HEK293 (cell line): ENCODE results near the gene MEAF6.
A peak's percentile ranks its signal among the peaks of the same experiment; 100 is the strongest.

Experiments
- EGR2 ChIP-seq: fragments of 450-650 bp; formaldehyde crosslinking; IDR thresholded peaks from 2 replicates; pipeline ENCODE4 v1.5.1; 2016; ENCODE audit warnings: low read depth, missing biosample characterization, missing genetic modification characterization
- GLIS1 ChIP-seq: fragments of 450-650 bp; formaldehyde crosslinking; IDR thresholded peaks from 2 replicates; pipeline ENCODE4 v1.5.1; 2016; ENCODE audit warnings: missing biosample characterization, missing genetic modification characterization
- IKZF3 ChIP-seq: fragments of 450-650 bp; IDR thresholded peaks from 2 replicates; pipeline ENCODE4 v1.5.0; 2018; ENCODE audit warnings: missing biosample characterization, mild to moderate bottlenecking, missing genetic modification characterization, moderate library complexity
- KLF1 ChIP-seq: fragments of 450-650 bp; formaldehyde crosslinking; IDR thresholded peaks from 2 replicates; pipeline ENCODE4 v1.5.1; 2016; ENCODE audit warnings: missing biosample characterization, missing genetic modification characterization
- KLF7 ChIP-seq: fragments of 450-650 bp; formaldehyde crosslinking; IDR thresholded peaks from 2 replicates; pipeline ENCODE4 v1.5.1; 2016; ENCODE audit warnings: missing biosample characterization, missing genetic modification characterization, borderline replicate concordance
- OSR2 ChIP-seq: fragments of 450-650 bp; formaldehyde crosslinking; IDR thresholded peaks from 2 replicates; pipeline ENCODE4 v1.5.1; 2016; ENCODE audit warnings: missing biosample characterization, missing genetic modification characterization
- PATZ1 ChIP-seq: fragments of 450-650 bp; formaldehyde crosslinking; IDR thresholded peaks from 2 replicates; pipeline ENCODE4 v1.5.1; 2016; ENCODE audit warnings: missing biosample characterization, missing genetic modification characterization
- RBAK ChIP-seq: fragments of 450-650 bp; formaldehyde crosslinking; IDR thresholded peaks from 2 replicates; pipeline ENCODE4 v1.5.1; 2016; ENCODE audit warnings: missing biosample characterization, missing genetic modification characterization
- REST ChIP-seq: fragments of 450-650 bp; formaldehyde crosslinking; IDR thresholded peaks from 2 replicates; pipeline ENCODE4 v1.5.1; 2016; ENCODE audit warnings: missing biosample characterization, missing genetic modification characterization
- SP2 ChIP-seq: fragments of 450-650 bp; formaldehyde crosslinking; IDR thresholded peaks from 2 replicates; pipeline ENCODE4 v1.5.1; 2016; ENCODE audit warnings: missing biosample characterization, missing genetic modification characterization
- TCF7L2 ChIP-seq: IDR thresholded peaks from 2 replicates; pipeline ENCODE4 v1.6.1; 2011; ENCODE audit warnings: low read depth, mild to moderate bottlenecking, inconsistent platforms, low read length, moderate library complexity, borderline replicate concordance
- ZBTB1 ChIP-seq: fragments of 450-650 bp; formaldehyde crosslinking; IDR thresholded peaks from 2 replicates; pipeline ENCODE4 v1.5.1; 2016; ENCODE audit warnings: missing biosample characterization, missing genetic modification characterization
- ZBTB17 ChIP-seq: fragments of 450-650 bp; formaldehyde crosslinking; IDR thresholded peaks from 2 replicates; pipeline ENCODE4 v1.5.1; 2016; ENCODE audit warnings: missing biosample characterization, missing genetic modification characterization
- ZBTB48 ChIP-seq: fragments of 450-650 bp; formaldehyde crosslinking; IDR thresholded peaks from 2 replicates; pipeline ENCODE4 v1.5.1; 2016; ENCODE audit warnings: missing biosample characterization, missing genetic modification characterization
- ZFHX2 ChIP-seq: fragments of 450-650 bp; formaldehyde crosslinking; conservative IDR thresholded peaks from 2 replicates; pipeline ENCODE4 v1.5.1; 2016; ENCODE audit warnings: missing biosample characterization, missing genetic modification characterization
- ZNF132 ChIP-seq: fragments of 450-650 bp; formaldehyde crosslinking; IDR thresholded peaks from 2 replicates; pipeline ENCODE4 v1.5.1; 2017; ENCODE audit warnings: missing biosample characterization, missing genetic modification characterization, borderline replicate concordance
- ZNF169 ChIP-seq: fragments of 450-650 bp; formaldehyde crosslinking; IDR thresholded peaks from 2 replicates; pipeline ENCODE4 v1.5.1; 2016; ENCODE audit warnings: missing biosample characterization, missing genetic modification characterization
- ZNF221 ChIP-seq: fragments of 450-650 bp; formaldehyde crosslinking; IDR thresholded peaks from 2 replicates; pipeline ENCODE4 v1.5.1; 2017; ENCODE audit warnings: missing biosample characterization, missing genetic modification characterization, borderline replicate concordance
- ZNF266 ChIP-seq: fragments of 450-650 bp; formaldehyde crosslinking; IDR thresholded peaks from 2 replicates; pipeline ENCODE4 v1.5.1; 2016; ENCODE audit warnings: missing biosample characterization, missing genetic modification characterization, low read depth
- ZNF394 ChIP-seq: fragments of 450-650 bp; formaldehyde crosslinking; IDR thresholded peaks from 2 replicates; pipeline ENCODE4 v1.5.1; 2016; ENCODE audit warnings: missing biosample characterization, missing genetic modification characterization, mild to moderate bottlenecking, moderate library complexity, borderline replicate concordance
- ZNF600 ChIP-seq: fragments of 450-650 bp; formaldehyde crosslinking; IDR thresholded peaks from 2 replicates; pipeline ENCODE4 v1.5.1; 2016; ENCODE audit warnings: missing biosample characterization, missing genetic modification characterization
- ZNF629 ChIP-seq: fragments of 450-650 bp; formaldehyde crosslinking; IDR thresholded peaks from 2 replicates; pipeline ENCODE4 v1.5.1; 2017; ENCODE audit warnings: missing biosample characterization, missing genetic modification characterization
- ZNF776 ChIP-seq: fragments of 450-650 bp; formaldehyde crosslinking; IDR thresholded peaks from 2 replicates; pipeline ENCODE4 v1.5.0; 2017; ENCODE audit warnings: missing biosample characterization, missing genetic modification characterization, borderline replicate concordance
- TF ChIP-seq, protein P1 (sequence below): fragments of 450-650 bp; formaldehyde crosslinking; IDR thresholded peaks from 2 replicates; pipeline ENCODE4 v1.5.1; 2016; ENCODE audit warnings: missing biosample characterization, missing genetic modification characterization
- TF ChIP-seq, protein P2 (sequence below): fragments of 450-650 bp; formaldehyde crosslinking; IDR thresholded peaks from 2 replicates; pipeline ENCODE4 v1.5.1; 2016; ENCODE audit warnings: missing biosample characterization, missing genetic modification characterization, low read depth
- TF ChIP-seq, protein P3 (sequence below): fragments of 450-650 bp; formaldehyde crosslinking; conservative IDR thresholded peaks from 2 replicates; pipeline ENCODE4 v1.5.1; 2016; ENCODE audit warnings: low read depth, missing biosample characterization, missing genetic modification characterization

Gene MEAF6

GRCh38 chr1:37471345-37472231, 43.0 kb downstream of the MEAF6 start (continued):
- TF ChIP-seq, protein P1, sequence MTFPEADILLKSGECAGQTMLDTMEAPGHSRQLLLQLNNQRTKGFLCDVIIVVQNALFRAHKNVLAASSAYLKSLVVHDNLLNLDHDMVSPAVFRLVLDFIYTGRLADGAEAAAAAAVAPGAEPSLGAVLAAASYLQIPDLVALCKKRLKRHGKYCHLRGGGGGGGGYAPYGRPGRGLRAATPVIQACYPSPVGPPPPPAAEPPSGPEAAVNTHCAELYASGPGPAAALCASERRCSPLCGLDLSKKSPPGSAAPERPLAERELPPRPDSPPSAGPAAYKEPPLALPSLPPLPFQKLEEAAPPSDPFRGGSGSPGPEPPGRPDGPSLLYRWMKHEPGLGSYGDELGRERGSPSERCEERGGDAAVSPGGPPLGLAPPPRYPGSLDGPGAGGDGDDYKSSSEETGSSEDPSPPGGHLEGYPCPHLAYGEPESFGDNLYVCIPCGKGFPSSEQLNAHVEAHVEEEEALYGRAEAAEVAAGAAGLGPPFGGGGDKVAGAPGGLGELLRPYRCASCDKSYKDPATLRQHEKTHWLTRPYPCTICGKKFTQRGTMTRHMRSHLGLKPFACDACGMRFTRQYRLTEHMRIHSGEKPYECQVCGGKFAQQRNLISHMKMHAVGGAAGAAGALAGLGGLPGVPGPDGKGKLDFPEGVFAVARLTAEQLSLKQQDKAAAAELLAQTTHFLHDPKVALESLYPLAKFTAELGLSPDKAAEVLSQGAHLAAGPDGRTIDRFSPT (tag by site-specific recombination): peak; percentile 99
- TF ChIP-seq, protein P2, sequence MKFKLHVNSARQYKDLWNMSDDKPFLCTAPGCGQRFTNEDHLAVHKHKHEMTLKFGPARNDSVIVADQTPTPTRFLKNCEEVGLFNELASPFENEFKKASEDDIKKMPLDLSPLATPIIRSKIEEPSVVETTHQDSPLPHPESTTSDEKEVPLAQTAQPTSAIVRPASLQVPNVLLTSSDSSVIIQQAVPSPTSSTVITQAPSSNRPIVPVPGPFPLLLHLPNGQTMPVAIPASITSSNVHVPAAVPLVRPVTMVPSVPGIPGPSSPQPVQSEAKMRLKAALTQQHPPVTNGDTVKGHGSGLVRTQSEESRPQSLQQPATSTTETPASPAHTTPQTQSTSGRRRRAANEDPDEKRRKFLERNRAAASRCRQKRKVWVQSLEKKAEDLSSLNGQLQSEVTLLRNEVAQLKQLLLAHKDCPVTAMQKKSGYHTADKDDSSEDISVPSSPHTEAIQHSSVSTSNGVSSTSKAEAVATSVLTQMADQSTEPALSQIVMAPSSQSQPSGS (tag by site-specific recombination): peak; percentile 91
- 0 out of 2 replicates have a peak, but pooled peaks have one; percentile 29 for TF ChIP-seq TCF7L2
- no peak for TF ChIP-seq ZNF776 (tag by site-specific recombination)
- TF ChIP-seq ZNF221 (tag by site-specific recombination): no peak
- no peak for TF ChIP-seq ZNF132
- peak; percentile 86 for TF ChIP-seq ZNF394
- TF ChIP-seq ZNF266 (tag by site-specific recombination): no peak
- TF ChIP-seq, protein P3, sequence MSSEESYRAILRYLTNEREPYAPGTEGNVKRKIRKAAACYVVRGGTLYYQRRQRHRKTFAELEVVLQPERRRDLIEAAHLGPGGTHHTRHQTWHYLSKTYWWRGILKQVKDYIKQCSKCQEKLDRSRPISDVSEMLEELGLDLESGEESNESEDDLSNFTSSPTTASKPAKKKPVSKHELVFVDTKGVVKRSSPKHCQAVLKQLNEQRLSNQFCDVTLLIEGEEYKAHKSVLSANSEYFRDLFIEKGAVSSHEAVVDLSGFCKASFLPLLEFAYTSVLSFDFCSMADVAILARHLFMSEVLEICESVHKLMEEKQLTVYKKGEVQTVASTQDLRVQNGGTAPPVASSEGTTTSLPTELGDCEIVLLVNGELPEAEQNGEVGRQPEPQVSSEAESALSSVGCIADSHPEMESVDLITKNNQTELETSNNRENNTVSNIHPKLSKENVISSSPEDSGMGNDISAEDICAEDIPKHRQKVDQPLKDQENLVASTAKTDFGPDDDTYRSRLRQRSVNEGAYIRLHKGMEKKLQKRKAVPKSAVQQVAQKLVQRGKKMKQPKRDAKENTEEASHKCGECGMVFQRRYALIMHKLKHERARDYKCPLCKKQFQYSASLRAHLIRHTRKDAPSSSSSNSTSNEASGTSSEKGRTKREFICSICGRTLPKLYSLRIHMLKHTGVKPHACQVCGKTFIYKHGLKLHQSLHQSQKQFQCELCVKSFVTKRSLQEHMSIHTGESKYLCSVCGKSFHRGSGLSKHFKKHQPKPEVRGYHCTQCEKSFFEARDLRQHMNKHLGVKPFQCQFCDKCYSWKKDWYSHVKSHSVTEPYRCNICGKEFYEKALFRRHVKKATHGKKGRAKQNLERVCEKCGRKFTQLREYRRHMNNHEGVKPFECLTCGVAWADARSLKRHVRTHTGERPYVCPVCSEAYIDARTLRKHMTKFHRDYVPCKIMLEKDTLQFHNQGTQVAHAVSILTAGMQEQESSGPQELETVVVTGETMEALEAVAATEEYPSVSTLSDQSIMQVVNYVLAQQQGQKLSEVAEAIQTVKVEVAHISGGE: peak; percentile 35; the same call in 1 of the 2 replicates
- no peak for TF ChIP-seq RBAK (tag by site-specific recombination)
- no peak for TF ChIP-seq KLF7 (tag by site-specific recombination)
- peak; percentile 71 for TF ChIP-seq ZFHX2 (tag by site-specific recombination)
- TF ChIP-seq IKZF3 (tag by site-specific recombination): peak; percentile 67
- no peak for TF ChIP-seq SP2 (tag by site-specific recombination)
- TF ChIP-seq GLIS1 (tag by site-specific recombination): peak; percentile 92
- peak; percentile 43 for TF ChIP-seq PATZ1 (tag by site-specific recombination)
- TF ChIP-seq REST: no peak
- peak; percentile 86 for TF ChIP-seq ZBTB17
- TF ChIP-seq OSR2: peak; percentile 73
- TF ChIP-seq ZBTB48 (tag by site-specific recombination): peak; percentile 53; the same call in 1 of the 2 replicates
- TF ChIP-seq ZNF600 (tag by site-specific recombination): peak; percentile 97
- TF ChIP-seq ZNF169 (tag by site-specific recombination): no peak
- TF ChIP-seq ZNF629 (tag by site-specific recombination): peak; percentile 41; the same call in 1 of the 2 replicates
- TF ChIP-seq ZBTB1 (tag by site-specific recombination): no peak
- TF ChIP-seq EGR2 (tag by site-specific recombination): peak; percentile 58; the same call in 1 of the 2 replicates
- 0 out of 2 replicates have a peak, but pooled peaks have one; percentile 21 for TF ChIP-seq KLF1 (tag by site-specific recombination)
